HG03039 (cell line): ENCODE measurements around the gene MAGEB6.
"Not testable (repeated sequence)": the region's sequence is repeated elsewhere in the genome, so short reads cannot be mapped to it uniquely, and the experiment has no call there.

Experiments used
- ATAC-seq: cut with Tn5 transposase; IDR thresholded peaks from one replicate; pipeline ENCODE4 v1.9.1; 2021; ENCODE audit warnings: mild to moderate bottlenecking, moderate library complexity; ENCODE audit not compliant: unreplicated experiment

MAGEB6 gene

GRCh38 chrX:26192204-26192603 is at the start of gene MAGEB6:
Gene MAGEB6, plus strand, starts transcription at chrX:26192440. Its CDS starts 1,407 bp downstream, at chrX:26193847.
- ATAC-seq, result no peak

- no peak for ATAC-seq
Observed at GRCh38 chrX:26146024-26146423, 46.2 kb upstream of the MAGEB6 start.

- ATAC-seq, result no peak
Observed at GRCh38 chrX:26160301-26160700, 31.9 kb upstream of the MAGEB6 start, which contains the start of gene MAGEB6B. Gene MAGEB6B, plus strand, starts transcription at chrX:26160601. Its CDS starts 0 bp downstream, at chrX:26160601.

GRCh38 chrX:26203561-26203960 is 11.3 kb downstream of the MAGEB6 start:
- ATAC-seq, result no peak

- not testable (repeated sequence) for ATAC-seq
Observed at GRCh38 chrX:26204717-26205116, 12.5 kb downstream of the MAGEB6 start.

- no peak for ATAC-seq
Observed at GRCh38 chrX:26208012-26208411, 15.8 kb downstream of the MAGEB6 start.

- no peak for ATAC-seq
Observed at GRCh38 chrX:26215869-26216268, 23.6 kb downstream of the MAGEB6 start, which contains the start of gene MAGEB5. Gene MAGEB5, plus strand, starts transcription at chrX:26216169. Its CDS starts 1,133 bp downstream, at chrX:26217302.

- ATAC-seq, result no peak
Observed at GRCh38 chrX:26219351-26219750, 27.1 kb downstream of the MAGEB6 start.

- ATAC-seq, result no peak
Observed at GRCh38 chrX:26234177-26234576, 41.9 kb downstream of the MAGEB6 start.
